Measurements from ENCODE around the gene CCR7.

The CCR7 gene

DNA sequence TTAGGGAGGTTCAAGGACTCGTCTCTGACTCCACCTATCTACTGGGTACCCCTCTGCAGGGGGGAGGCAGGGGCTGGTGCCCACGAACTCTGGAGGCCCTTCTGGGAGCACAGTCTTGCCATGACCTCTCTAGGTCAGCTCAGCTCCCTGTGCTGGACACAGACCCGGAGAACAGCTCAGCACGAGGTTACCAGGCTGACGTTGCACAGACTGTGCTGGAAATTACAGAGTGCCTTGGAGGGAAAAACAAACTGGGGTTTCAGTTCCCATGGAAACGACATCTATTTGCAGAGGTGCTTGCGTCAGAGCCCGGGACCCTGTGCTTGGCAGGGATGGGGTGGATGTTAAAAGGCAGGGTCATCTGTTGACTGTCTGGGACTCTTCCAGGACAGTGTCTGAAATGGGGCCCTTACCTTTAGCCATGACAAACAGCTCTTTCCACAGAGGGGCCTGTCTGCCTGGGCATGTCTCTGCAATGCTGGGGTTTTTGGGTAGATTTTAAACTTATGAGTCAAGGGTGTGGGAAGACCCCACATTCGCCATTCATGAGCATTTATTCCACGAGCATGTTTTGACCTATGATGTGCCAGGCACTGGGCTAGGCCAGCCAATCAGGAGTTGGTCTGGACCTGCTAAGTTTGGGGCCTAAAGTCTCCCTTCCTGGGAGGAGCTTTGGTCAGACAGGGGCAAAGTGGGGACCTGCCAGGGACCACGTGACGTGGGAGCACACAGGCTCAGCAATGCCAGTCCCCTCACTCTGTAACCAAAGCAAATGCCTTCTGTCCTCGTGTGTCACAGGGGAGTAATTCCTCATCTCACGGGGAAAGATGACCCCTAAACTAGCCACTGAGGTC, 22.5 kb downstream of the CCR7 start:
- TF ChIP-seq TCF12 (IDR thresholded peaks at IDR 0.05; ENCODE audit: low read depth) (no peak), TEAD4 (IDR thresholded peaks at IDR 0.05) (no peak), NFIC (IDR thresholded peaks at IDR 0.05) (no peak), YY1 (IDR thresholded peaks at IDR 0.05; ENCODE audit: low read depth) (no peak), EP300 (IDR thresholded peaks at IDR 0.05; ENCODE audit: borderline replicate concordance) (no peak), EGR1 (IDR thresholded peaks at IDR 0.05) (no peak), FOXM1 (IDR thresholded peaks at IDR 0.05; ENCODE audit: borderline replicate concordance, low read depth) (no peak), CEBPB (IDR thresholded peaks at IDR 0.05) (no peak), CREB1 (IDR thresholded peaks at IDR 0.05; ENCODE audit: low read depth) (no peak), RAD21 (IDR thresholded peaks at IDR 0.05; ENCODE audit: low read depth) (no peak), ZBTB7A (IDR thresholded peaks at IDR 0.05; ENCODE audit: low read depth) (no peak), TAF1 (IDR thresholded peaks at IDR 0.05; ENCODE audit: low read depth) (no peak)
- TF ChIP-seq, protein P1, sequence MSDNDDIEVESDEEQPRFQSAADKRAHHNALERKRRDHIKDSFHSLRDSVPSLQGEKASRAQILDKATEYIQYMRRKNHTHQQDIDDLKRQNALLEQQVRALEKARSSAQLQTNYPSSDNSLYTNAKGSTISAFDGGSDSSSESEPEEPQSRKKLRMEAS (IDR thresholded peaks at IDR 0.05) = no peak
- TF ChIP-seq, protein P2, sequence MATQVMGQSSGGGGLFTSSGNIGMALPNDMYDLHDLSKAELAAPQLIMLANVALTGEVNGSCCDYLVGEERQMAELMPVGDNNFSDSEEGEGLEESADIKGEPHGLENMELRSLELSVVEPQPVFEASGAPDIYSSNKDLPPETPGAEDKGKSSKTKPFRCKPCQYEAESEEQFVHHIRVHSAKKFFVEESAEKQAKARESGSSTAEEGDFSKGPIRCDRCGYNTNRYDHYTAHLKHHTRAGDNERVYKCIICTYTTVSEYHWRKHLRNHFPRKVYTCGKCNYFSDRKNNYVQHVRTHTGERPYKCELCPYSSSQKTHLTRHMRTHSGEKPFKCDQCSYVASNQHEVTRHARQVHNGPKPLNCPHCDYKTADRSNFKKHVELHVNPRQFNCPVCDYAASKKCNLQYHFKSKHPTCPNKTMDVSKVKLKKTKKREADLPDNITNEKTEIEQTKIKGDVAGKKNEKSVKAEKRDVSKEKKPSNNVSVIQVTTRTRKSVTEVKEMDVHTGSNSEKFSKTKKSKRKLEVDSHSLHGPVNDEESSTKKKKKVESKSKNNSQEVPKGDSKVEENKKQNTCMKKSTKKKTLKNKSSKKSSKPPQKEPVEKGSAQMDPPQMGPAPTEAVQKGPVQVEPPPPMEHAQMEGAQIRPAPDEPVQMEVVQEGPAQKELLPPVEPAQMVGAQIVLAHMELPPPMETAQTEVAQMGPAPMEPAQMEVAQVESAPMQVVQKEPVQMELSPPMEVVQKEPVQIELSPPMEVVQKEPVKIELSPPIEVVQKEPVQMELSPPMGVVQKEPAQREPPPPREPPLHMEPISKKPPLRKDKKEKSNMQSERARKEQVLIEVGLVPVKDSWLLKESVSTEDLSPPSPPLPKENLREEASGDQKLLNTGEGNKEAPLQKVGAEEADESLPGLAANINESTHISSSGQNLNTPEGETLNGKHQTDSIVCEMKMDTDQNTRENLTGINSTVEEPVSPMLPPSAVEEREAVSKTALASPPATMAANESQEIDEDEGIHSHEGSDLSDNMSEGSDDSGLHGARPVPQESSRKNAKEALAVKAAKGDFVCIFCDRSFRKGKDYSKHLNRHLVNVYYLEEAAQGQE (IDR thresholded peaks at IDR 0.05; ENCODE audit: low read depth) = no peak
- TF ChIP-seq, protein P3, sequence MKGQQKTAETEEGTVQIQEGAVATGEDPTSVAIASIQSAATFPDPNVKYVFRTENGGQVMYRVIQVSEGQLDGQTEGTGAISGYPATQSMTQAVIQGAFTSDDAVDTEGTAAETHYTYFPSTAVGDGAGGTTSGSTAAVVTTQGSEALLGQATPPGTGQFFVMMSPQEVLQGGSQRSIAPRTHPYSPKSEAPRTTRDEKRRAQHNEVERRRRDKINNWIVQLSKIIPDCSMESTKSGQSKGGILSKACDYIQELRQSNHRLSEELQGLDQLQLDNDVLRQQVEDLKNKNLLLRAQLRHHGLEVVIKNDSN (IDR thresholded peaks at IDR 0.05) = no peak

DNA sequence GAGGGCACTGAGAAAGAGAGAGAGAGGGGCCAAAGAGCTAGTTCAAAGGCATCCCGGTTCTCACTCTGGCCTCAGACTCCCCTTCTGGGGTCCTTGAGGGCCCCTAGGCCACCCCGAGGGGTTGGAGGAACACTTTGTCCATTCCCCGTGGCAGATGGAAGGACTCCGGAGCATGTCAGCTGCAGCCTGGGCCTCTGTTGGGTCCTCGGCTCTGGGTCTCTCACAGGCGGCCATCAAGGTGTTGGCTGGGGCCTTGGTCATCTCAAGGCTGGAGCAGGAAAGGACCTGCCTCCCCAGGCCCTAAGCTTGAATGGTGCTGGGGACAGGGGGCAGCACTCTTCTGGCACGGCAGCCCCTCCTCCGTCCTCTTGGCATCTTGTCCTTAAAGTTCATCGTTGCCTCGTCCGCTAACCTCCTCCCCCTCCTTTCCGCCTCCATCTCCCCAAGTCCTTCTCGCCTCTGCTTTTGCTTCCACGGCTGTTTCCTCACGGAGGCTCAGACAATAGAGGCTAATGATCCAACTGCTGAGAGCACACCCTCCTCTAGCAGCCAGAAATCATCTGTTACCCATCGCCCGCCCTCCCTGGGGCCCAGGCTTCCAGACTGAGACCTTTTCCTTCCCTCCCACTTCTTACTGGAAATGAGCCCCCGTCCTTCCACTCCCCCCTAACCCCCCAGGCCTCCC, 23.3 kb downstream of the CCR7 start:
- TF ChIP-seq EP300 (IDR thresholded peaks at IDR 0.05; ENCODE audit: borderline replicate concordance) (no peak), ZBTB7A (IDR thresholded peaks at IDR 0.05; ENCODE audit: low read depth) (no peak), RAD21 (IDR thresholded peaks at IDR 0.05; ENCODE audit: low read depth) (no peak), TAF1 (IDR thresholded peaks at IDR 0.05; ENCODE audit: low read depth) (no peak), TCF12 (IDR thresholded peaks at IDR 0.05; ENCODE audit: low read depth) (no peak), YY1 (IDR thresholded peaks at IDR 0.05; ENCODE audit: low read depth) (no peak), CEBPB (IDR thresholded peaks at IDR 0.05) (no peak), TEAD4 (IDR thresholded peaks at IDR 0.05) (no peak), EGR1 (IDR thresholded peaks at IDR 0.05) (no peak), CREB1 (IDR thresholded peaks at IDR 0.05; ENCODE audit: low read depth) (no peak), FOXM1 (IDR thresholded peaks at IDR 0.05; ENCODE audit: borderline replicate concordance, low read depth) (no peak), NFIC (IDR thresholded peaks at IDR 0.05) (no peak)
- TF ChIP-seq, protein P1 (IDR thresholded peaks at IDR 0.05) = no peak
- TF ChIP-seq, protein P3 (IDR thresholded peaks at IDR 0.05) = no peak
- TF ChIP-seq, protein P2 (IDR thresholded peaks at IDR 0.05; ENCODE audit: low read depth) = no peak

DNA sequence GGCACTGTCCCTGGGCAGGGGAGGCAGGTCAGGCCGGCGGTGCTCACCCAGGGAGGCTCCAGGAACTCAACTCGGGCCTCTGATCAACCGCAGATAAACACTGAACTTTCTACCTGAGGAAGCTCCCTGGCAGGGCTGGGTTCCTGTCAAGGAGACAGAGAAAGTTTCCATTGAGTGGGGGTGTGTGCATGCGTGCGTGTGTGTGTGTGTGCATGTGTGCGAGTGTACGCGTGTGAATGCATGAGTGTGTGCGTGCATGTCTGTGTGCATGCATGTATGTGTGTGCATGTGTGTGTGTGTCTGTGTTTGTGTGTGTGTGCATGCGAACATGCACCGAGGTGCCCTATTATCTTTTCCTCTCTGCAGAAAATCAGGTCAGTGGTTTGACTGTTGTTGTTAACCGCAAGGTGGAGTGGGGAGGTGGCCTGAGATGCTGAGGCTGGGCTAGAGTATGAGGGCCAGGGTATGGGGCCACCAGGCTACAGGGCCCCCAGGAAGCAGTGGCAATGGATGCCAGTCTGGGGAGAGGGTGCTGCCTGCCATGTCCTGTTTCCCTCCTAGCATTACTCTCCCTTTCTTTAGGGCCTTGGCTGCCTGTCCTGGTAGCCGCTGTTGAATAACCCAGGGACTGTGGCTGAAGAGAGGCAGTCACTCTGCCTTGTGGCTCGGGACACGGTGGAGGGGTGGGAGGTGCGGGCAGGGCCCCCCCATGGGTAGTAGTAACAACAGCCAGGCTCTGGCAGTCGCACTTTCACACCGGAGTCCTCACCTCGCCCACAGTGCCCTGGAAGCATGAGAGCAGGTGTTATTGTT, 24.0 kb downstream of the CCR7 start:
- TF ChIP-seq, protein P2 (IDR thresholded peaks at IDR 0.05; ENCODE audit: low read depth) = no peak
- no peak for TF ChIP-seq FOXM1 (IDR thresholded peaks at IDR 0.05; ENCODE audit: borderline replicate concordance, low read depth)
- TF ChIP-seq, protein P1 (IDR thresholded peaks at IDR 0.05) = no peak
- TF ChIP-seq NFIC (IDR thresholded peaks at IDR 0.05) = no peak
- TF ChIP-seq RAD21 (IDR thresholded peaks at IDR 0.05; ENCODE audit: low read depth) = no peak
- no peak for TF ChIP-seq TEAD4 (IDR thresholded peaks at IDR 0.05)
- no peak for TF ChIP-seq TCF12 (IDR thresholded peaks at IDR 0.05; ENCODE audit: low read depth)
- TF ChIP-seq YY1 (IDR thresholded peaks at IDR 0.05; ENCODE audit: low read depth) = no peak
- no peak for TF ChIP-seq ZBTB7A (IDR thresholded peaks at IDR 0.05; ENCODE audit: low read depth)
- no peak for TF ChIP-seq EGR1 (IDR thresholded peaks at IDR 0.05)
- TF ChIP-seq CREB1 (IDR thresholded peaks at IDR 0.05; ENCODE audit: low read depth) = no peak
- no peak for TF ChIP-seq EP300 (IDR thresholded peaks at IDR 0.05; ENCODE audit: borderline replicate concordance)
- no peak for TF ChIP-seq TAF1 (IDR thresholded peaks at IDR 0.05; ENCODE audit: low read depth)
- TF ChIP-seq, protein P3 (IDR thresholded peaks at IDR 0.05) = no peak
- no peak for TF ChIP-seq CEBPB (IDR thresholded peaks at IDR 0.05)

All from Ishikawa (cell line).